H1 (cell line): ENCODE data around the gene BTBD1. TPM values are rescaled to one million over a fixed set of nuclear protein-coding genes. Genes with fewer than 3 reads are reported as not detected.

ENCODE experiments used
- CTCF ChIA-PET: fragments of 300-600 bp; sonication (Branson Sonifier 250); formaldehyde crosslinking; loops from one replicate; lab custom pipeline; 2021; ENCODE audit not compliant: partially characterized antibody; lab: Charles Lee
- POLR2A ChIA-PET: fragments of 300-600 bp; sonication (Branson Sonifier 250); formaldehyde crosslinking; loops from one replicate; lab custom pipeline; 2021; ENCODE audit warnings: inconsistent platforms; ENCODE audit not compliant: partially characterized antibody; lab: Charles Lee
- DNase-seq, 2 experiments: peaks; one replicate each; pipeline versions ENCODE4 v3.0.0 to v3.0.0-alpha.2; 2010 to 2022; ENCODE audit warnings: low spot score in 2 of 2, low read depth in 1 of 2, mixed read lengths in 1 of 2
- FAIRE-seq: peaks from 2 replicates; lab custom pipeline; 2011; peaks lifted over from hg19 to GRCh38; lab: Jason Lieb, UNC
- H2AFZ ChIP-seq: 2 replicates; pipeline ENCODE4 v1.8.1; 2012; ENCODE audit warnings: low read length, inconsistent platforms
- H2AK5ac ChIP-seq: 2 replicates; pipeline ENCODE4 v1.6.1; 2013; ENCODE audit warnings: low read depth, low read length
- H2BK120ac ChIP-seq: replicated peaks from 2 replicates; pipeline ENCODE3; 2013; ENCODE audit warnings: low read depth, low read length, inconsistent platforms
- H2BK12ac ChIP-seq: 2 replicates; pipeline ENCODE4 v1.6.1; 2013; ENCODE audit warnings: low read depth, low read length
- H2BK15ac ChIP-seq: 2 replicates; pipeline ENCODE4 v1.6.1; 2013; ENCODE audit warnings: low read length
- H2BK20ac ChIP-seq: 2 replicates; pipeline ENCODE4 v1.6.1; 2013; ENCODE audit warnings: low read length
- H2BK5ac ChIP-seq: 2 replicates; pipeline ENCODE4 v1.6.1; 2013; ENCODE audit warnings: low read depth, low read length
- H3K14ac ChIP-seq: 2 replicates; pipeline ENCODE4 v1.6.1; 2013; ENCODE audit warnings: inconsistent platforms; ENCODE audit not compliant: insufficient read length
- H3K18ac ChIP-seq: 2 replicates; pipeline ENCODE4 v1.6.1; 2013; ENCODE audit warnings: low read length; ENCODE audit errors: extremely low read depth
- H3K23ac ChIP-seq: 2 replicates; pipeline ENCODE4 v1.6.1; 2013; ENCODE audit warnings: inconsistent platforms; ENCODE audit not compliant: insufficient read length
- H3K23me2 ChIP-seq: 2 replicates; pipeline ENCODE4 v1.6.1; 2013; ENCODE audit warnings: low read depth, low read length
- H3K27ac ChIP-seq: 2 replicates; pipeline ENCODE4 v1.6.1; 2011; ENCODE audit warnings: low read depth, low read length, inconsistent platforms
- H3K27me3 ChIP-seq, 4 experiments: replicated peaks in 1 of 4; 1 replicate in 1 of 4; 2 replicates in 3 of 4; pipeline versions ENCODE4 v1.6.1 to v1.8.1; 2011 to 2013; ENCODE audit warnings: low read length in 3 of 4, mild to moderate bottlenecking in 3 of 4, inconsistent platforms in 2 of 4, mixed read lengths in 2 of 4, moderate library complexity in 1 of 4; ENCODE audit not compliant: control insufficient read depth in 3 of 4, insufficient read depth in 3 of 4; ENCODE audit errors: extremely low read depth in 1 of 4
- H3K36me3 ChIP-seq, 4 experiments: 2 replicates each; pipeline versions ENCODE4 v1.6.1 to v1.8.1; 2011 to 2013; ENCODE audit warnings: mild to moderate bottlenecking in 4 of 4, low read length in 3 of 4, moderate library complexity in 2 of 4, control low read depth in 1 of 4, inconsistent platforms in 1 of 4; ENCODE audit not compliant: insufficient read depth in 4 of 4, control insufficient read depth in 2 of 4
- H3K4ac ChIP-seq: replicated peaks from 2 replicates; pipeline ENCODE3; 2013; ENCODE audit warnings: low read length, low read depth, mixed read lengths, inconsistent platforms; ENCODE audit not compliant: insufficient read length
- H3K4me1 ChIP-seq, 4 experiments: replicated peaks in 1 of 4; 1 replicate in 1 of 4; 2 replicates in 3 of 4; pipeline versions ENCODE4 v1.6.1 to v1.8.1; 2011 to 2013; ENCODE audit warnings: low read length in 3 of 4, inconsistent platforms in 2 of 4, mixed read lengths in 1 of 4; ENCODE audit not compliant: insufficient read depth in 4 of 4, control insufficient read depth in 3 of 4
- H3K4me2 ChIP-seq, 2 experiments: 2 replicates each; pipeline versions ENCODE4 v1.6.1 to v1.8.1; 2011 to 2013; ENCODE audit warnings: low read depth in 2 of 2, low read length in 2 of 2, control low read depth in 1 of 2, inconsistent platforms in 1 of 2, mild to moderate bottlenecking in 1 of 2; ENCODE audit not compliant: insufficient read depth in 1 of 2
- H3K4me3 ChIP-seq, 4 experiments: fragments of 200-600, 300-600 bp in 1 of 4; sonication (generic), shearing (Covaris generic), sonication (Bioruptor Twin) in 1 of 4; 2 replicates each; pipeline versions ENCODE4 v1.5.1 to v1.8.1; 2011 to 2016; ENCODE audit warnings: low read length in 4 of 4, low read depth in 3 of 4, control low read depth in 2 of 4, inconsistent platforms in 2 of 4, mild to moderate bottlenecking in 2 of 4, mixed read lengths in 1 of 4, moderate library complexity in 1 of 4; ENCODE audit not compliant: insufficient read depth in 2 of 4; ENCODE audit errors: extremely low read depth in 1 of 4
- H3K56ac ChIP-seq: replicated peaks from 2 replicates; pipeline ENCODE3; 2013; ENCODE audit warnings: low read depth, mild to moderate bottlenecking, mixed read lengths, low read length, inconsistent platforms; ENCODE audit not compliant: insufficient read length
- H3K79me1 ChIP-seq: 2 replicates; pipeline ENCODE4 v1.6.1; 2013; ENCODE audit warnings: low read depth, low read length, control low read depth
- H3K79me2 ChIP-seq, 2 experiments: 2 replicates each; pipeline versions ENCODE4 v1.6.1 to v1.8.1; 2012 to 2013; ENCODE audit warnings: low read length in 2 of 2, mild to moderate bottlenecking in 2 of 2, inconsistent platforms in 1 of 2; ENCODE audit not compliant: insufficient read depth in 2 of 2, control insufficient read depth in 1 of 2
- H3K9ac ChIP-seq, 4 experiments: replicated peaks in 1 of 4; 1 replicate in 1 of 4; 2 replicates in 3 of 4; pipeline versions ENCODE4 v1.6.1 to v1.8.1; 2011 to 2013; ENCODE audit warnings: low read depth in 3 of 4, low read length in 3 of 4, control low read depth in 2 of 4, mild to moderate bottlenecking in 2 of 4, moderate library complexity in 2 of 4, inconsistent platforms in 1 of 4; ENCODE audit errors: extremely low read depth in 1 of 4
- H3K9me3 ChIP-seq, 2 experiments: 2 replicates each; pipeline versions ENCODE4 v1.6.1 to v1.8.1; 2012 to 2013; ENCODE audit warnings: mild to moderate bottlenecking in 2 of 2, moderate library complexity in 2 of 2, control low read depth in 1 of 2, inconsistent platforms in 1 of 2, low read depth in 1 of 2, low read length in 1 of 2, mixed read lengths in 1 of 2; ENCODE audit not compliant: insufficient read depth in 2 of 2
- H4K20me1 ChIP-seq, 2 experiments: replicated peaks in 1 of 2; 2 replicates each; pipeline versions ENCODE3 to v1.8.1; 2011 to 2013; ENCODE audit warnings: inconsistent platforms in 2 of 2, low read length in 2 of 2, mild to moderate bottlenecking in 1 of 2; ENCODE audit not compliant: insufficient read depth in 2 of 2, control insufficient read depth in 1 of 2
- H4K5ac ChIP-seq: 2 replicates; pipeline ENCODE4 v1.6.1; 2013; ENCODE audit warnings: low read length, low read depth, mixed read lengths, inconsistent platforms; ENCODE audit not compliant: insufficient read length
- H4K8ac ChIP-seq: 2 replicates; pipeline ENCODE4 v1.8.0; 2013; ENCODE audit warnings: mild to moderate bottlenecking, moderate library complexity, low read length, inconsistent platforms; ENCODE audit not compliant: insufficient read depth; ENCODE audit errors: extremely low read depth
- H4K91ac ChIP-seq: replicated peaks from 2 replicates; pipeline ENCODE3; 2013; ENCODE audit warnings: low read length, mixed read lengths, inconsistent platforms; ENCODE audit not compliant: insufficient read length
- CEBPB ChIP-seq: IDR thresholded peaks from 2 replicates; pipeline ENCODE4 v1.6.1; 2012; ENCODE audit warnings: low read depth, low read length
- CHD1 ChIP-seq: IDR thresholded peaks from 2 replicates; pipeline ENCODE4 v1.6.1; 2012; ENCODE audit warnings: low read depth, low read length, improper control_type of control experiment
- GTF2F1 ChIP-seq: IDR thresholded peaks from 2 replicates; pipeline ENCODE4 v1.6.1; 2012; ENCODE audit warnings: low read depth, low read length, improper control_type of control experiment, borderline replicate concordance
- HDAC6 ChIP-seq: IDR thresholded peaks from one replicate; pipeline ENCODE4 v1.7.1; 2012; ENCODE audit warnings: low read depth, mild to moderate bottlenecking, inconsistent platforms, low read length, moderate library complexity
- NANOG ChIP-seq: IDR thresholded peaks from 2 replicates; pipeline ENCODE4 v1.6.1; 2011; ENCODE audit warnings: low read length, low read depth, mild to moderate bottlenecking, inconsistent platforms; ENCODE audit not compliant: insufficient read depth, poor library complexity, severe bottlenecking
- RAD21 ChIP-seq, 2 experiments: IDR thresholded peaks in 1 of 2; conservative IDR thresholded peaks in 1 of 2; 2 replicates each; pipeline ENCODE4 v1.6.1; 2011; ENCODE audit warnings: low read depth in 2 of 2, low read length in 2 of 2, improper control_type of control experiment in 1 of 2, inconsistent platforms in 1 of 2, mild to moderate bottlenecking in 1 of 2, moderate library complexity in 1 of 2
- RXRA ChIP-seq: IDR thresholded peaks from 2 replicates; pipeline ENCODE4 v1.6.1; 2011; ENCODE audit warnings: low read depth, mild to moderate bottlenecking, low read length, moderate library complexity; ENCODE audit not compliant: insufficient read depth
- TAF1 ChIP-seq: IDR thresholded peaks from 2 replicates; pipeline ENCODE4 v1.6.1; 2011; ENCODE audit warnings: mild to moderate bottlenecking, low read depth, low read length
- TAF7 ChIP-seq: optimal IDR thresholded peaks from 2 replicates; pipeline ENCODE3; 2011; ENCODE audit warnings: low read depth, mild to moderate bottlenecking, inconsistent platforms, low read length, moderate library complexity, borderline replicate concordance
- YY1 ChIP-seq: IDR thresholded peaks from 2 replicates; pipeline ENCODE4 v1.6.1; 2011; ENCODE audit warnings: low read depth, mild to moderate bottlenecking, low read length
- ZNF274 ChIP-seq: IDR thresholded peaks from 2 replicates; pipeline ENCODE4 v1.7.0; 2012; ENCODE audit warnings: low read length, borderline replicate concordance; ENCODE audit errors: extremely low read depth
- WGBS, 2 experiments: shearing (Covaris generic) in 1 of 2; methylation state at CpG; one replicate each; pipeline versions ENCODE4 v1.1.6 to v1.1.7; 2013 to 2015; ENCODE audit warnings: low lambda C conversion rate in 2 of 2, mixed read lengths in 2 of 2, inconsistent platforms in 1 of 2, low coverage in 1 of 2, missing lambda C conversion rate in 1 of 2; ENCODE audit not compliant: insufficient replicate concordance in 2 of 2, insufficient coverage in 1 of 2, insufficient read length in 1 of 2; ENCODE audit errors: extremely low coverage in 1 of 2, missing lambda C conversion rate in 1 of 2; 5-methylcytosine and 5-hydroxymethylcytosine counted together
- polyA plus RNA-seq, 7 experiments: library from polyadenylated mRNA; depleted of rRNA in 3 of 7; stranded (reverse) in 5 of 7; unstranded in 2 of 7; fragments of >200 nt in 5 of 7; fragments of 200-250 nt in 2 of 7; gene quantifications; 1 replicate in 5 of 7; 2 replicates in 1 of 7; 4 replicates in 1 of 7; pipeline versions ENCODE4 v1.2.1 to v1.2.3, GENCODE V29; 2011 to 2013; ENCODE audit warnings: missing spikeins in 2 of 7, mixed read lengths in 2 of 7
- total RNA-seq: library from RNA; stranded (reverse); fragmentation: NEBNext Ultra II Directional; extraction: Animal tissue kit (Norgen Biotek cat#: 25700); gene quantifications from 2 replicates; pipeline ENCODE4 v1.2.1, GENCODE V29; 2021
- TF ChIP-seq, protein P1 (sequence below): IDR thresholded peaks from 2 replicates; pipeline ENCODE4 v1.6.1; 2012; ENCODE audit warnings: inconsistent platforms

BTBD1 gene
- total and polyA plus RNA-seq, 2 of the 8 experiments (the other 6 are each of a cell fraction or from before 2014, with no cell fraction given) = 18.6 to 39.5 TPM

DNA sequence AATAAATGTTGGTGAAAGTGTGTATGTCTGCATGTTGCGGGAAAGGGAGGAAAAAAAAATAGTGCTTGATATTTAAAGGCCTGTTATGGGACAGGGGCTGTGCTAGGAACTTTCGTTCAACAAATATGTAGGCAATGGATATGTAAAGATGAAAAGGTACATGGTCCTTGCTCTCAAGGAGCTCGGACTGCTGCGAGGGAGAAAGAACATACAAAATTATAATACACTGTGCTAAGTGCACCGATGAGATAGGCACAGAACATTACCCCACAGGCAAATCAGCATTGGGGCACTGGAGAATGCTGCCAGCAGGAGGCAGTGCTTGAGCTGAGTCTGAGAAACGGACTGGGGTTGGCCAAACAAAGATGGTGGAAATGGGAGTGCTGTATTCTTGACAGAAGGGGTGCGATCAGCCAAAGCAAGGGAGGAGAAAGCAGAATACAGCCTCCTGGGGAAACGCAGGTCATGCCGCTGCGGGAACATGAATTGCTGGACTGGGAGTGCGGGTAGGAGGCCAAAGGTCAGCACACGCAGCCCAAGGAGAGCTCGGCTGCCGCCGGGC, 56.3 kb downstream of the BTBD1 start:
- Histone ChIP-seq H2BK15ac (no peak overlapping the region), H3K9me3 (no peaks in the 10 kb centered on the region), H3K79me1 (no peaks in the 10 kb centered on the region), H2BK12ac (no peak overlapping the region), H3K4me2 (peak overlapping the region; percentile 66 to 83), H3K14ac (no peak overlapping the region), H4K8ac (peak overlapping the region; percentile 74), H3K56ac (peak overlapping the region; percentile 42), H3K79me2 (peaks cover 0 to 12% of the 10 kb centered on the region in 2 experiments; a peak in 1 of 4 replicates), H2AFZ (peak overlapping the region; percentile 95), H3K4ac (no peak overlapping the region), H3K36me3 (peaks cover 0 to 24% (median 12%) of the 10 kb centered on the region in 4 experiments; a peak in 6 of 8 replicates), H2AK5ac (no peak overlapping the region), H2BK5ac (peak overlapping the region; percentile 67), H4K91ac (no peak overlapping the region), H4K5ac (no peak overlapping the region), H3K4me3 (peak overlapping the region; percentile 69 to 97 (median 92)), H2BK20ac (no peak overlapping the region), H3K23ac (no peak overlapping the region), H3K27me3 (peaks cover 0 to 3% (median 0%) of the 10 kb centered on the region in 4 experiments; a peak in 1 of 7 replicates), H3K18ac (peak overlapping the region; percentile 75; the same call in 1 of the 2 replicates), H3K27ac (peak overlapping the region; percentile 51; the same call in 1 of the 2 replicates), H4K20me1 (no peaks in the 10 kb centered on the region), H3K23me2 (peaks cover 10% of the 10 kb centered on the region; the same call in 1 of the 2 replicates), H3K4me1 (peaks cover 3 to 10% (median 7%) of the 10 kb centered on the region in 4 experiments), H3K9ac (peak overlapping the region; percentile 67 to 84 (median 77)), H2BK120ac (no peak overlapping the region)
- WGBS, 2 experiments = 25% methylated on average over 12 of the region's 15 CpGs; no CpG with 5 or more reads in 1 of the 2 experiments
- POLR2A ChIA-PET = interaction anchor here (0.6 to 2.4 kb wide), 12 partner anchors 8 to 472 kb away, joined by 3 to 6 read pairs (median 4); partner anchors contain the start of genes BTBD1, RPS17 and WHAMM
- FAIRE-seq (no peak), DNase-seq (peak; percentile 43 to 78)
- CTCF ChIA-PET = interaction anchor here (0.7 to 2.2 kb wide), 30 partner anchors 8 to 480 kb away, joined by 3 to 16 read pairs (median 4); partner anchors contain the start of genes BTBD1 and RAMAC
- TF ChIP-seq GTF2F1 (no peak), TAF1 (no peak), NANOG (no peak), YY1 (peak; percentile 92), ZNF274 (no peak), CHD1 (no peak), RXRA (no peak), HDAC6 (no peak), TAF7 (no peak), CEBPB (no peak), RAD21 (IDR thresholded peaks at IDR 0.05 in 1 of 2, conservative IDR thresholded peaks at IDR 0.05 in 1 of 2; ENCODE audit: low read depth in 2 of 2, low read length in 2 of 2) (peak; percentile 67 to 68)
- TF ChIP-seq, protein P1, sequence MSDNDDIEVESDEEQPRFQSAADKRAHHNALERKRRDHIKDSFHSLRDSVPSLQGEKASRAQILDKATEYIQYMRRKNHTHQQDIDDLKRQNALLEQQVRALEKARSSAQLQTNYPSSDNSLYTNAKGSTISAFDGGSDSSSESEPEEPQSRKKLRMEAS = peak; percentile 46
